ENCODE results near the gene TECPR1. TPM values are rescaled to one million over a fixed set of nuclear protein-coding genes. Genes with fewer than 3 reads are reported as not detected.

TECPR1 gene
- total RNA-seq, 2 experiments from 2014 or later, result 23.2 to 36.4 TPM

GRCh38 chr7:98224701-98225181, 27.3 kb downstream of the TECPR1 start:
- Histone ChIP-seq H3K27ac (ENCODE audit: low read depth, low read length, poor library complexity, severe bottlenecking) (no peak overlapping the region), H3K4me1 (ENCODE audit: insufficient read depth, low read length, poor library complexity, severe bottlenecking) (peaks cover 5% of the 10 kb centered on the region), H3K4me3 (ENCODE audit: low read depth, low read length, poor library complexity, severe bottlenecking) (no peak overlapping the region), H3K9me2 (ENCODE audit: insufficient read depth, low read length) (no peaks in the 10 kb centered on the region), H3K79me2 (ENCODE audit: insufficient read depth, low read depth, low read length) (no peaks in the 10 kb centered on the region), H3K9me3 (ENCODE audit: low read length) (no peaks in the 10 kb centered on the region), H4K20me1 (ENCODE audit: insufficient read depth, low read length) (no peaks in the 10 kb centered on the region), H2AFZ (ENCODE audit: low read length) (no peak overlapping the region), H3K36me3 (ENCODE audit: insufficient read depth, low read length) (peaks cover 8% of the 10 kb centered on the region; the same call in 1 of the 2 replicates), H3K4me2 (ENCODE audit: low read length) (no peak overlapping the region)
- CTCF ChIA-PET (ENCODE audit: unreplicated experiment), result no interaction called here
- intact Hi-C loops (cut with micrococcal nuclease; ENCODE audit: unreplicated experiment), result no loop called here
- no peak for DNase-seq (ENCODE audit: low spot score)
- POLR2A ChIA-PET, result interaction anchor here (0.6 kb wide), 1 partner anchor 17 kb away, joined by 6 read pairs; no protein-coding TSS in a partner anchor
- TF ChIP-seq, protein P1, sequence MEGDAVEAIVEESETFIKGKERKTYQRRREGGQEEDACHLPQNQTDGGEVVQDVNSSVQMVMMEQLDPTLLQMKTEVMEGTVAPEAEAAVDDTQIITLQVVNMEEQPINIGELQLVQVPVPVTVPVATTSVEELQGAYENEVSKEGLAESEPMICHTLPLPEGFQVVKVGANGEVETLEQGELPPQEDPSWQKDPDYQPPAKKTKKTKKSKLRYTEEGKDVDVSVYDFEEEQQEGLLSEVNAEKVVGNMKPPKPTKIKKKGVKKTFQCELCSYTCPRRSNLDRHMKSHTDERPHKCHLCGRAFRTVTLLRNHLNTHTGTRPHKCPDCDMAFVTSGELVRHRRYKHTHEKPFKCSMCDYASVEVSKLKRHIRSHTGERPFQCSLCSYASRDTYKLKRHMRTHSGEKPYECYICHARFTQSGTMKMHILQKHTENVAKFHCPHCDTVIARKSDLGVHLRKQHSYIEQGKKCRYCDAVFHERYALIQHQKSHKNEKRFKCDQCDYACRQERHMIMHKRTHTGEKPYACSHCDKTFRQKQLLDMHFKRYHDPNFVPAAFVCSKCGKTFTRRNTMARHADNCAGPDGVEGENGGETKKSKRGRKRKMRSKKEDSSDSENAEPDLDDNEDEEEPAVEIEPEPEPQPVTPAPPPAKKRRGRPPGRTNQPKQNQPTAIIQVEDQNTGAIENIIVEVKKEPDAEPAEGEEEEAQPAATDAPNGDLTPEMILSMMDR (conservative IDR thresholded peaks at IDR 0.05; ENCODE audit: low read length), result no peak
- no peak for TF ChIP-seq EZH2phosphoT487 (IDR thresholded peaks at IDR 0.05; ENCODE audit: borderline replicate concordance, low read depth, low read length)
- no TSS peak for BruUV-seq (replicated peaks)

GRCh38 chr7:98223898-98224700, 27.9 kb downstream of the TECPR1 start:
- peaks cover 8% of the 10 kb centered on the region; the same call in 1 of the 2 replicates for H3K36me3 ChIP-seq (ENCODE audit: insufficient read depth, low read length)
- H3K4me3 ChIP-seq (ENCODE audit: low read depth, low read length, poor library complexity, severe bottlenecking), result no peak overlapping the region
- H2AFZ ChIP-seq (ENCODE audit: low read length), result no peak overlapping the region
- no peaks in the 10 kb centered on the region for H3K79me2 ChIP-seq (ENCODE audit: insufficient read depth, low read depth, low read length)
- H4K20me1 ChIP-seq (ENCODE audit: insufficient read depth, low read length), result no peaks in the 10 kb centered on the region
- no peak for TF ChIP-seq EZH2phosphoT487 (IDR thresholded peaks at IDR 0.05; ENCODE audit: borderline replicate concordance, low read depth, low read length)
- TF ChIP-seq, protein P1 (conservative IDR thresholded peaks at IDR 0.05; ENCODE audit: low read length), result no peak
- H3K9me2 ChIP-seq (ENCODE audit: insufficient read depth, low read length), result no peaks in the 10 kb centered on the region
- ChIA-PET CTCF (ENCODE audit: unreplicated experiment) (no interaction called here), POLR2A (no interaction called here)
- peaks cover 11% of the 10 kb centered on the region for H3K4me1 ChIP-seq (ENCODE audit: insufficient read depth, low read length, poor library complexity, severe bottlenecking)
- intact Hi-C loops (cut with micrococcal nuclease; ENCODE audit: unreplicated experiment), result no loop called here
- no peak for DNase-seq (ENCODE audit: low spot score)
- no peak overlapping the region for H3K27ac ChIP-seq (ENCODE audit: low read depth, low read length, poor library complexity, severe bottlenecking)
- H3K9me3 ChIP-seq (ENCODE audit: low read length), result no peaks in the 10 kb centered on the region
- no peak overlapping the region for H3K4me2 ChIP-seq (ENCODE audit: low read length)
- no TSS peak for BruUV-seq (replicated peaks)

DNA sequence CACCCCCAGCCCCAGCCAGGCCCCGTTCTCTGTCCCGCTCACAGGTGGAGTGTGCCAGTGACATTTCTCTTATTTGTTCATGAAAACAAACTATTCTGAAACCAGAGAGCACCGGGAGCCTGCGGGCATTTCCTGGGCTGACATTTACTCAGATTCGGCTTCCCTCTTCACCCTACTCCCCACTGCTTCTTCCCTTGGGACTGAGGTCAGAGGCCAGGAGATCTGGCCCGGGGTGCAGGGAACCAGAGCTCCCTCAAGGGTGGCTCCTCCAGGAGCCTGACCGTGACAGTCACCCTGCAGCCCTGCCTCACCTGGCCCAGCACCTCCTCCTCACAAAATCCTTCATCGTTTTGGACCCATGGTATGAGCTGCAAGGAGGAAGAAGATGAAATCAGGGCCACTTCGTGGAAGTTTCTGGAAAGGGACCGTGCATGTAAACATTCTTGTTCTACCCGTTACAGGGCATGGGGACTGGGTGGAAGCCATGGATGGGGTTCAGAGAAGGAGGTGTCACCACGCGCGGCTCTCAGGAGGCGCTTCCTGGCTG, 28.6 kb downstream of the TECPR1 start:
- H3K4me3 ChIP-seq (ENCODE audit: low read depth, low read length, poor library complexity, severe bottlenecking), result no peak overlapping the region
- peaks cover 18% of the 10 kb centered on the region for H3K4me1 ChIP-seq (ENCODE audit: insufficient read depth, low read length, poor library complexity, severe bottlenecking)
- CTCF ChIA-PET (ENCODE audit: unreplicated experiment), result no interaction called here
- intact Hi-C loops (cut with micrococcal nuclease; ENCODE audit: unreplicated experiment), result no loop called here
- no peak overlapping the region for H3K4me2 ChIP-seq (ENCODE audit: low read length)
- H3K9me3 ChIP-seq (ENCODE audit: low read length), result no peaks in the 10 kb centered on the region
- peaks cover 8% of the 10 kb centered on the region; the same call in 1 of the 2 replicates for H3K36me3 ChIP-seq (ENCODE audit: insufficient read depth, low read length)
- H3K79me2 ChIP-seq (ENCODE audit: insufficient read depth, low read depth, low read length), result no peaks in the 10 kb centered on the region
- POLR2A ChIA-PET, result no interaction called here
- DNase-seq (ENCODE audit: low spot score), result no peak
- no peak overlapping the region for H3K27ac ChIP-seq (ENCODE audit: low read depth, low read length, poor library complexity, severe bottlenecking)
- TF ChIP-seq, protein P1 (conservative IDR thresholded peaks at IDR 0.05; ENCODE audit: low read length), result no peak
- no peak for TF ChIP-seq EZH2phosphoT487 (IDR thresholded peaks at IDR 0.05; ENCODE audit: borderline replicate concordance, low read depth, low read length)
- no peaks in the 10 kb centered on the region for H4K20me1 ChIP-seq (ENCODE audit: insufficient read depth, low read length)
- H3K9me2 ChIP-seq (ENCODE audit: insufficient read depth, low read length), result no peaks in the 10 kb centered on the region
- no peak overlapping the region for H2AFZ ChIP-seq (ENCODE audit: low read length)
- BruUV-seq (replicated peaks), result no TSS peak
